Left ventricle myocardium inferior (tissue), 1 donor: ENCODE data around the gene RUNX1. TPM values are rescaled to one million over a fixed set of nuclear protein-coding genes. Genes with fewer than 3 reads are reported as not detected.

Experiments used
- DNase-seq: peaks from one replicate; pipeline ENCODE4 v3.0.0-alpha.2; 2020
- H3K27ac ChIP-seq: fragments of 200-600 bp; replicated peaks from 2 replicates; pipeline ENCODE4 v1.8.0; 2021
- H3K27me3 ChIP-seq: fragments of 200-600 bp; 2 replicates; pipeline ENCODE4 v1.8.0; 2021; ENCODE audit warnings: low read depth
- H3K36me3 ChIP-seq: fragments of 200-600 bp; 2 replicates; pipeline ENCODE4 v1.8.0; 2021
- H3K4me1 ChIP-seq: fragments of 200-600 bp; 2 replicates; pipeline ENCODE4 v1.8.0; 2021
- H3K4me3 ChIP-seq: fragments of 200-600 bp; 2 replicates; pipeline ENCODE4 v1.8.0; 2021; ENCODE audit warnings: mild to moderate bottlenecking, moderate library complexity
- H3K9me3 ChIP-seq: fragments of 200-600 bp; replicated peaks from 2 replicates; pipeline ENCODE4 v1.8.0; 2021
- CTCF ChIP-seq: fragments of 200-600 bp; IDR thresholded peaks from 2 replicates; pipeline ENCODE4 v1.8.0; 2021; ENCODE audit warnings: antibody characterized with exemption, mild to moderate bottlenecking, borderline replicate concordance
- intact Hi-C: fragments of 100-400 bp; cut with micrococcal nuclease; formaldehyde crosslinking; loops from one replicate; pipeline ENCODE4 v1.11.0; 2022
- total RNA-seq: library from RNA; stranded (reverse); fragmentation: NEBNext Ultra II Directional; extraction: Animal tissue kit (Norgen Biotek cat#: 25700); gene quantifications from one replicate; pipeline ENCODE4 v1.2.1, GENCODE V29; 2021
- donor health status: DM: no; HTN: yes; CAD: no; lungs with severe emphysema.

RUNX1 gene
- total RNA-seq, 1 donor from 2014 or later = 1.5 TPM

- H3K9me3 ChIP-seq = no peaks in the 10 kb centered on the region
- H3K27ac ChIP-seq = no peak overlapping the region
- no peaks in the 10 kb centered on the region for H3K36me3 ChIP-seq
- peaks cover 47% of the 10 kb centered on the region for H3K27me3 ChIP-seq
- H3K4me1 ChIP-seq = no peaks in the 10 kb centered on the region
- no peak for DNase-seq
- TF ChIP-seq CTCF = no peak
- no peak overlapping the region for H3K4me3 ChIP-seq
- intact Hi-C loops = no loop called here
Measured at GRCh38 chr21:34878940-34879339, 170.2 kb downstream of the RUNX1 start.

- Histone ChIP-seq H3K4me3 (no peak overlapping the region), H3K27ac (no peak overlapping the region), H3K4me1 (no peaks in the 10 kb centered on the region), H3K9me3 (no peaks in the 10 kb centered on the region), H3K36me3 (no peaks in the 10 kb centered on the region), H3K27me3 (peaks cover 47% of the 10 kb centered on the region)
- DNase-seq = no peak
- TF ChIP-seq CTCF = no peak
- intact Hi-C loops = no loop called here
Measured at GRCh38 chr21:34878501-34878900, 170.6 kb downstream of the RUNX1 start.

GRCh38 chr21:34877485-34878128 lies 171.5 kb downstream of the RUNX1 start:
- H3K36me3 ChIP-seq = no peaks in the 10 kb centered on the region
- DNase-seq = no peak
- no peak overlapping the region for H3K4me3 ChIP-seq
- no peak overlapping the region for H3K27ac ChIP-seq
- no peak for TF ChIP-seq CTCF
- no peaks in the 10 kb centered on the region for H3K9me3 ChIP-seq
- no peaks in the 10 kb centered on the region for H3K4me1 ChIP-seq
- peaks cover 47% of the 10 kb centered on the region for H3K27me3 ChIP-seq
- intact Hi-C loops = no loop called here

- Histone ChIP-seq H3K4me1 (no peaks in the 10 kb centered on the region), H3K27ac (no peak overlapping the region), H3K4me3 (no peak overlapping the region), H3K27me3 (peaks cover 48% of the 10 kb centered on the region), H3K36me3 (no peaks in the 10 kb centered on the region), H3K9me3 (no peaks in the 10 kb centered on the region)
- DNase-seq = no peak
- intact Hi-C loops = no loop called here
- no peak for TF ChIP-seq CTCF
Measured at GRCh38 chr21:34875830-34876229, 173.3 kb downstream of the RUNX1 start.

- no peak for TF ChIP-seq CTCF
- no peaks in the 10 kb centered on the region for H3K36me3 ChIP-seq
- H3K9me3 ChIP-seq = no peaks in the 10 kb centered on the region
- intact Hi-C loops = no loop called here
- DNase-seq = no peak
- peaks cover 53% of the 10 kb centered on the region for H3K27me3 ChIP-seq
- H3K4me1 ChIP-seq = no peaks in the 10 kb centered on the region
- H3K27ac ChIP-seq = no peak overlapping the region
- no peak overlapping the region for H3K4me3 ChIP-seq
Measured at GRCh38 chr21:34874684-34875513, 174.2 kb downstream of the RUNX1 start.
